CD4-positive, alpha-beta T cell (primary cell): Measurements from ENCODE around the gene SNRNP25. TPM values are rescaled to one million over a fixed set of nuclear protein-coding genes. Genes with fewer than 3 reads are reported as not detected.

Source experiments
- ATAC-seq: fragments of 200-7000 bp; cut with Tn5 transposase; one replicate; pipeline ENCODE4 v1.10.0; 2022; ENCODE audit warnings: mild to moderate bottlenecking; ENCODE audit not compliant: poor library complexity
- CTCF ChIA-PET: fragments of 350-600 bp; sonication (Branson Sonifier 250); formaldehyde crosslinking; loops from one replicate; lab custom pipeline; 2021; ENCODE audit warnings: antibody characterized with exemption, inconsistent platforms; lab: Charles Lee
- POLR2A ChIA-PET: fragments of 350-600 bp; sonication (Branson Sonifier 250); formaldehyde crosslinking; loops from one replicate; lab custom pipeline; 2021; ENCODE audit warnings: antibody characterized with exemption, inconsistent platforms; lab: Charles Lee
- DNase-seq, 14 experiments: peaks; one replicate each; pipeline ENCODE4 v3.0.0-alpha.2; 2013 to 2020; ENCODE audit warnings: mixed read lengths in 2 of 14
- H3K27ac ChIP-seq, 2 donors: one replicate each; pipeline versions ENCODE4 v1.5.1 to v1.7.0; 2013; ENCODE audit warnings: low read length in 2 of 2, low read depth in 1 of 2, mild to moderate bottlenecking in 1 of 2
- H3K27me3 ChIP-seq, 2 experiments: 1 replicate in 1 of 2; 2 replicates in 1 of 2; pipeline versions ENCODE4 v1.6.1 to v1.7.0; 2013; ENCODE audit warnings: low read length in 2 of 2, control low read depth in 1 of 2, mild to moderate bottlenecking in 1 of 2, moderate library complexity in 1 of 2; ENCODE audit not compliant: insufficient read depth in 2 of 2, control insufficient read depth in 1 of 2
- H3K36me3 ChIP-seq: one replicate; pipeline ENCODE4 v1.6.1; 2013; ENCODE audit warnings: low read length, control low read depth; ENCODE audit not compliant: insufficient read depth
- H3K4me1 ChIP-seq: one replicate; pipeline ENCODE4 v1.6.1; 2013; ENCODE audit warnings: low read length, control low read depth; ENCODE audit not compliant: insufficient read depth
- H3K4me3 ChIP-seq: one replicate; pipeline ENCODE4 v1.5.1; 2013; ENCODE audit warnings: mild to moderate bottlenecking, low read length, moderate library complexity
- H3K9me3 ChIP-seq, 2 experiments: 1 replicate in 1 of 2; 2 replicates in 1 of 2; pipeline versions ENCODE4 v1.6.1 to v1.7.0; 2013; ENCODE audit warnings: low read length in 2 of 2, mild to moderate bottlenecking in 2 of 2, control low read depth in 1 of 2, moderate library complexity in 1 of 2; ENCODE audit not compliant: control insufficient read depth in 1 of 2, insufficient read depth in 1 of 2
- H3K27ac Mint-ChIP-seq: one replicate; pipeline ENCODE4 v1.8.0; 2020; ENCODE audit warnings: mixed read lengths
- H3K27me3 Mint-ChIP-seq: one replicate; pipeline ENCODE4 v1.8.0; 2021; ENCODE audit warnings: mixed read lengths
- H3K36me3 Mint-ChIP-seq: one replicate; pipeline ENCODE4 v1.8.0; 2021; ENCODE audit warnings: low read depth, mixed read lengths
- H3K4me1 Mint-ChIP-seq: one replicate; pipeline ENCODE4 v1.8.0; 2021; ENCODE audit warnings: low read depth, mixed read lengths
- H3K4me3 Mint-ChIP-seq: one replicate; pipeline ENCODE4 v1.8.0; 2020; ENCODE audit warnings: mild to moderate bottlenecking, mixed read lengths
- H3K9me3 Mint-ChIP-seq: one replicate; pipeline ENCODE4 v1.8.0; 2020; ENCODE audit warnings: mixed read lengths
- CTCF ChIP-seq: fragments of 200-600 bp; IDR thresholded peaks from one replicate; pipeline ENCODE4 v1.8.0; 2022; ENCODE audit warnings: antibody characterized with exemption, mild to moderate bottlenecking
- intact Hi-C, 2 experiments: fragments of 100-400 bp; cut with DNase I in 1 of 2; cut with micrococcal nuclease in 1 of 2; formaldehyde crosslinking; loops; one replicate each; pipeline versions ENCODE4 v1.15.1 to v1.9.0; 2023 to 2025; cut with DNase I, micrococcal nuclease
- microRNA-seq: library from miRNA; unstranded; fragments of <30 nt; microRNA quantifications from one replicate; pipeline ENCODE4 v1.2.0, GENCODE V29; 2021; ENCODE audit warnings: borderline microRNAs expressed, borderline replicate concordance
- total RNA-seq, 174 experiments: library from RNA in 2 of 174; stranded (reverse) in 2 of 174; gene quantifications; one replicate each; pipeline ENCODE4 v1.2.3 and lab custom pipeline; 2021 to 2026

SNRNP25 gene
- total RNA-seq, 2 experiments from 2014 or later: 4.8 to 5.1 TPM

- Histone ChIP-seq H3K27ac (no peak overlapping the region), H3K4me1 (no peaks in the 10 kb centered on the region), H3K9me3 (no peaks in the 10 kb centered on the region), H3K36me3 (peaks cover 34% of the 10 kb centered on the region), H3K4me3 (no peak overlapping the region), H3K27me3 (no peaks in the 10 kb centered on the region)
- Mint-ChIP-seq H3K4me3 (no peak overlapping the region), H3K36me3 (peaks cover 51% of the 10 kb centered on the region), H3K9me3 (no peaks in the 10 kb centered on the region), H3K27me3 (no peaks in the 10 kb centered on the region), H3K27ac (no peak overlapping the region), H3K4me1 (peaks cover 5% of the 10 kb centered on the region)
- TF ChIP-seq CTCF: peak; percentile 78
- peak; percentile 19 to 83 (median 44) for DNase-seq
- peak; percentile 80 for ATAC-seq
- POLR2A ChIA-PET: interaction anchor here (0.6 to 1.1 kb wide), 8 partner anchors 12 to 276 kb away, joined by 3 to 6 read pairs (median 3); partner anchors contain the start of gene PGAP6
- intact Hi-C loops: loop anchor here (1.0 kb wide), 3 partner anchors 75 to 296 kb away; no protein-coding TSS in a partner anchor
- CTCF ChIA-PET: interaction anchor here (0.6 to 2.8 kb wide), 15 partner anchors 8 to 256 kb away, joined by 3 to 19 read pairs (median 4); partner anchors contain the start of genes HBQ1, MPG, NPRL3 and POLR3K
Measured at GRCh38 chr16:106623-107324, 53.1 kb downstream of the SNRNP25 start.

Small RNA genes within 50 kb of the gene (microRNA-seq; reads per million reads assigned to microRNA genes)
- not detected for gene MIR6859-4

Other genes with a start within 250 kb of the SNRNP25 start
- 1 to 10 TPM; 4.1 TPM for gene POLR3K, start 220 bp upstream of the SNRNP25 start, total RNA-seq
- gene RHBDF1, start 18.8 kb downstream of the SNRNP25 start, total RNA-seq: under 1 TPM; 0.33 to 0.34 TPM
- 10 to 100 TPM; 14.1 to 17.1 TPM for gene MPG, start 24.4 kb downstream of the SNRNP25 start, total RNA-seq
- gene NPRL3, start 84.8 kb downstream of the SNRNP25 start, total RNA-seq: 10 to 100 TPM; 29.5 to 30.8 TPM
- gene HBZ, start 98.8 kb downstream of the SNRNP25 start, total RNA-seq: not detected
- not detected for gene HBM, start 112.2 kb downstream of the SNRNP25 start, total RNA-seq
- gene HBA2, start 119.0 kb downstream of the SNRNP25 start, total RNA-seq: not detected
- not detected for gene HBA1, start 122.9 kb downstream of the SNRNP25 start, total RNA-seq
- not detected for gene HBQ1, start 126.6 kb downstream of the SNRNP25 start, total RNA-seq
- gene LUC7L, start 175.6 kb downstream of the SNRNP25 start, total RNA-seq: 10 to 100 TPM; 94.8 to 98.4 TPM
- 10 to 100 TPM; 15.6 to 17.0 TPM for gene FAM234A, start 181.0 kb downstream of the SNRNP25 start, total RNA-seq
- not detected for gene RGS11, start 222.1 kb downstream of the SNRNP25 start, total RNA-seq
- gene ARHGDIG, start 226.8 kb downstream of the SNRNP25 start, total RNA-seq: under 1 TPM in 1 of 2 experiments, not detected in 1; 0.42 TPM
- gene PDIA2, start 229.3 kb downstream of the SNRNP25 start, total RNA-seq: not detected